ENCODE measurements around the gene FBL.

The FBL gene

GRCh38 chr19:39842693-39843435 is 3.3 kb downstream of the FBL start:
- DNase-seq (ENCODE audit: low read depth in 2 of 2): no peak

GRCh38 chr19:39841041-39841440 is 5.1 kb downstream of the FBL start:
- no peak for DNase-seq (ENCODE audit: low read depth in 2 of 2)

- no peak for DNase-seq (ENCODE audit: low read depth in 2 of 2)
Measured at GRCh38 chr19:39840492-39840891, 5.7 kb downstream of the FBL start.

- DNase-seq (ENCODE audit: low read depth in 2 of 2): no peak
Measured at GRCh38 chr19:39839678-39840327, 6.4 kb downstream of the FBL start.

GRCh38 chr19:39838569-39838968 is 7.6 kb downstream of the FBL start:
- no peak for DNase-seq (ENCODE audit: low read depth in 2 of 2)

- DNase-seq (ENCODE audit: low read depth in 2 of 2): no peak
Measured at GRCh38 chr19:39837978-39838377, 8.2 kb downstream of the FBL start.

GRCh38 chr19:39834287-39834841 is 11.8 kb downstream of the FBL start:
- DNase-seq (ENCODE audit: low read depth in 2 of 2): no peak

GRCh38 chr19:39833464-39834286 is 12.5 kb downstream of the FBL start, which contains the start of gene DYRK1B:
TSS of gene DYRK1B (minus strand) at chr19:39834162. CDS start at chr19:39831867, 2,295 bp downstream.
- DNase-seq (ENCODE audit: low read depth in 2 of 2): peak; percentile 87 to 92

GRCh38 chr19:39833160-39833463 is 13.1 kb downstream of the FBL start:
- DNase-seq (ENCODE audit: low read depth in 2 of 2): no peak

- DNase-seq (ENCODE audit: low read depth in 2 of 2): no peak
Measured at GRCh38 chr19:39832341-39833083, 13.7 kb downstream of the FBL start.

GRCh38 chr19:39831679-39832078 is 14.5 kb downstream of the FBL start:
- no peak for DNase-seq (ENCODE audit: low read depth in 2 of 2)

- no peak for DNase-seq (ENCODE audit: low read depth in 2 of 2)
Measured at GRCh38 chr19:39830847-39831246, 15.3 kb downstream of the FBL start.

GRCh38 chr19:39830406-39830805 is 15.8 kb downstream of the FBL start:
- DNase-seq (ENCODE audit: low read depth in 2 of 2): no peak

GRCh38 chr19:39829702-39830275 is 16.4 kb downstream of the FBL start:
- no peak for DNase-seq (ENCODE audit: low read depth in 2 of 2)

- no peak for DNase-seq (ENCODE audit: low read depth in 2 of 2)
Measured at GRCh38 chr19:39828654-39829032, 17.5 kb downstream of the FBL start.

- no peak for DNase-seq (ENCODE audit: low read depth in 2 of 2)
Measured at GRCh38 chr19:39828015-39828653, 18.0 kb downstream of the FBL start.

- DNase-seq (ENCODE audit: low read depth in 2 of 2): no peak
Measured at GRCh38 chr19:39827216-39827615, 19.0 kb downstream of the FBL start.

GRCh38 chr19:39826311-39826945 is 19.8 kb downstream of the FBL start:
- no peak for DNase-seq (ENCODE audit: low read depth in 2 of 2)

GRCh38 chr19:39825531-39826076 is 20.6 kb downstream of the FBL start:
- DNase-seq (ENCODE audit: low read depth in 2 of 2): no peak

GRCh38 chr19:39825093-39825463 is 21.1 kb downstream of the FBL start:
- DNase-seq (ENCODE audit: low read depth in 2 of 2): no peak

All from stimulated activated CD4-positive, alpha-beta T cell treated with anti-CD3 and anti-CD28 coated beads, Interleukin-12 subunit alpha, Interleukin-12 subunit beta, amount 100 ng/mL, for 24 hours (primary cell).